A549 (cell line): Measurements from ENCODE around the gene PRKAG2.

Source experiments
- EHMT2 ChIP-seq: fragments of 200-600 bp; sonication (generic); IDR thresholded peaks from 2 replicates; pipeline ENCODE4 v1.6.1; 2016; ENCODE audit warnings: antibody characterized with exemption, low read depth, mild to moderate bottlenecking, moderate library complexity
- POLR2A ChIP-seq: IDR thresholded peaks from 2 replicates; pipeline ENCODE4 v1.6.1; 2012; ENCODE audit warnings: mild to moderate bottlenecking, low read length

GRCh38 chr7:151541709-151542499 lies 335.0 kb downstream of the PRKAG2 start:
- TF ChIP-seq EHMT2 (no peak), POLR2A (no peak)
